GM12874 (cell line): ENCODE data around the gene GFOD1.

ENCODE experiments used
- CTCF ChIP-seq: IDR thresholded peaks from 2 replicates; pipeline ENCODE4 v1.5.1; 2011; ENCODE audit warnings: low read depth, mild to moderate bottlenecking, control low read depth, low read length, moderate library complexity; ENCODE audit not compliant: insufficient read depth

The GFOD1 gene

GRCh38 chr6:13407368-13407708 is 80.1 kb downstream of the GFOD1 start:
- no peak for TF ChIP-seq CTCF

DNA sequence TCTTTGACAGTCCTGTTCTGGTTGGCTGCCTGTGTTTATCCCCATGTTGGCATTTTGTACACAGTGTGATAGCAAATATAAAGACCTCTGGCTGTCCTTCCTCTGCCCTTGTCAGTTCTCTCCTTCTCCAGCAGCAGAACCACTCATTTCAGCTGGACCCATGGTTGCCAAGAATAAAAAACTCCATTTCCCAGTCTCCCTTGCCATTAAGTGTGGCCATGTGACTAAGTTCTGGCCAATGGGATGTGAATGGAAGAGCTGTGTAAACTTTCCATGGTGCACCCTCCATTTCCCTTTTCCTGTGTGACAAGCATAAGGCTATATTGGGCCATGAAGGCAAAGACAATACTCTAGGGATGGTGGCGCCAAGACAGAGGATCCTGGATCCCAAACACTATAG is 80.6 kb downstream of the GFOD1 start:
- no peak for TF ChIP-seq CTCF

- no peak for TF ChIP-seq CTCF
These were observed 81.4 kb downstream of the GFOD1 start for GRCh38 chr6:13405961-13406477.

GRCh38 chr6:13404892-13405254 is 82.5 kb downstream of the GFOD1 start:
- TF ChIP-seq CTCF = no peak

GRCh38 chr6:13404228-13404891 is 83.0 kb downstream of the GFOD1 start:
- TF ChIP-seq CTCF = no peak

DNA sequence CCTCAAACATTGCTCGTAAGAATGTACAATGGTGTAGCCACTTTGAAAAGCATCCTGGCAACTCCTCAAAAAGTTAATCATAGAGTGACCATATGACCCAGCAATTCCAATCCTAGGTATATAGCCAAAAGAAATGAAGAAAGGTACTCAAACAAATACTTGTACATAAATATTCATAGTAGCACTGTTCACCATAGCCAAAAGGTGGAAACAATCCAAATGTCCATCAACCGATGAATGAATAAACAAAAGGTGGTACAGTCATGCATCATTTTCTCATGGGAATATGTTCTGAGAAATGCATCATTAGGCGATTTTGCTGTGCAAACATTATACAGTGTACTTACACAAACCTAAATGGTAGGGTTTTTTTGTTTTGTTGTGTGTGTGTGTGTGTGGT is 84.7 kb downstream of the GFOD1 start:
- no peak for TF ChIP-seq CTCF

- TF ChIP-seq CTCF = no peak
These were observed 86.6 kb downstream of the GFOD1 start for GRCh38 chr6:13400772-13401171.
